GM12864 (cell line): Measurements from ENCODE around the gene HEPN1.

Experiments
- DNase-seq: peaks from one replicate; pipeline ENCODE4 v3.0.0-alpha.2; 2011; ENCODE audit warnings: low read depth
- H3K4me3 ChIP-seq: 2 replicates; pipeline ENCODE4 v1.5.1; 2011; ENCODE audit warnings: mild to moderate bottlenecking, low read depth, low read length, control low read depth
- TF ChIP-seq, protein P1 (sequence below): IDR thresholded peaks from 2 replicates; pipeline ENCODE4 v1.5.1; 2011; ENCODE audit warnings: low read depth, mild to moderate bottlenecking, moderate library complexity, low read length, control low read depth, inconsistent platforms; ENCODE audit errors: missing control alignments

The HEPN1 gene

GRCh38 chr11:124878759-124879492 lies 40.1 kb upstream of the HEPN1 start:
- no peak for DNase-seq
- no peak overlapping the region for H3K4me3 ChIP-seq
- TF ChIP-seq, protein P1, sequence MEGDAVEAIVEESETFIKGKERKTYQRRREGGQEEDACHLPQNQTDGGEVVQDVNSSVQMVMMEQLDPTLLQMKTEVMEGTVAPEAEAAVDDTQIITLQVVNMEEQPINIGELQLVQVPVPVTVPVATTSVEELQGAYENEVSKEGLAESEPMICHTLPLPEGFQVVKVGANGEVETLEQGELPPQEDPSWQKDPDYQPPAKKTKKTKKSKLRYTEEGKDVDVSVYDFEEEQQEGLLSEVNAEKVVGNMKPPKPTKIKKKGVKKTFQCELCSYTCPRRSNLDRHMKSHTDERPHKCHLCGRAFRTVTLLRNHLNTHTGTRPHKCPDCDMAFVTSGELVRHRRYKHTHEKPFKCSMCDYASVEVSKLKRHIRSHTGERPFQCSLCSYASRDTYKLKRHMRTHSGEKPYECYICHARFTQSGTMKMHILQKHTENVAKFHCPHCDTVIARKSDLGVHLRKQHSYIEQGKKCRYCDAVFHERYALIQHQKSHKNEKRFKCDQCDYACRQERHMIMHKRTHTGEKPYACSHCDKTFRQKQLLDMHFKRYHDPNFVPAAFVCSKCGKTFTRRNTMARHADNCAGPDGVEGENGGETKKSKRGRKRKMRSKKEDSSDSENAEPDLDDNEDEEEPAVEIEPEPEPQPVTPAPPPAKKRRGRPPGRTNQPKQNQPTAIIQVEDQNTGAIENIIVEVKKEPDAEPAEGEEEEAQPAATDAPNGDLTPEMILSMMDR = no peak

- DNase-seq = no peak
- no peak overlapping the region for H3K4me3 ChIP-seq
- TF ChIP-seq, protein P1 = no peak
These were observed 39.4 kb upstream of the HEPN1 start for GRCh38 chr11:124879493-124880289.

DNA sequence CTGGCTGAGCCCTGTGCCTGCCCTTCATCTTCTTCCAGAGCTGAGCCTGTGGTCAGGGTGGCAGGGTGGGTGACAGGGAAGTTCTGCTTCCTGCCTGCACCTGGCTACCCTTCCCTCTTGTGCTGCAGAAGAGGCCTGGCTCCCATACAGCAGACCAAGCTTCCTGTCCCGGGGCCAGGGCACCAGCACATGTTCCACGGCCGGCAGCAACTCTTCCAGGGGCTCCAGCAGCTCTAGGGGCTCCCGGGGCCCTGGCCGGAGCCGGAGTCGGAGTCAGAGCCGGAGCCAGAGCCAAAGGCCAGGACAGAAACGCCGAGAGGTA lies 38.8 kb upstream of the HEPN1 start:
- H3K4me3 ChIP-seq = no peak overlapping the region
- TF ChIP-seq, protein P1 = no peak
- no peak for DNase-seq

GRCh38 chr11:124880958-124881357 lies 38.1 kb upstream of the HEPN1 start:
- DNase-seq = no peak
- TF ChIP-seq, protein P1 = no peak
- H3K4me3 ChIP-seq = no peak overlapping the region

DNA sequence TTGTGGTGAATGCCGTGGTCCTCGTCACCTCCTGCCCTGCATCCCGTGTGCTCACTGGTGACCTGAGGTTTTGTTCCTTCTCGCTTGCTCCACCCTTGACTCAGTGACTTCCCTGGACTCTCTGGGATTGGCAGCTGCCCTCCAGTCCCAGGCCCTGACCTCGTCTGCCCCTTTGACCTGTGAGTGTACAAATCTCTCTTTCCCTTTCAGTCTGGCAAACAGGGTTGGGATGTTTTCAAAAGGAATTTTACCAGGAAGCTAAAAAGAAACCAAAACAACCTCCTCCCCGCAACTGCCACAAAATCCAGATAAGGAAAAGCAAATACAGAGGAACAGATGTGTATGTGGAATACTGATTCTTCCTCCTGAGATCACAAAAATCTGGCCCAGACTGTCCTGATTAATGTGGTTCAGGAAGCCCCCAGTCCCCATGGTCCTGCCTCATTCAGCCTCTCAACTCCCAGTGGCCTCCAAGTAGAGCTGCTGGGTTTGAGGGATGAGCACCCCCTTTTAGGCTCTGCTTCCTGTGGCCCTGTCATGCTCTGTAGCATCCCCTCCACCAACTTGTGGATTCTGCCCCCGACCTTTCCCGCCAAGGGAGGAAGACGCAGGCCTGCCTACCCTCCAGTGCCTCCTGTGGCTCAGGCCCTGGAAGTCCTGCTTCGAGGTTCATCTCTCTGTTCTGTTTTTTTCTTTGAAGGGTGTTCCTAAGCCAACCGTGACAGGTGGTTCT lies 36.5 kb upstream of the HEPN1 start:
- DNase-seq = no peak
- TF ChIP-seq, protein P1 = no peak
- H3K4me3 ChIP-seq = no peak overlapping the region

DNA sequence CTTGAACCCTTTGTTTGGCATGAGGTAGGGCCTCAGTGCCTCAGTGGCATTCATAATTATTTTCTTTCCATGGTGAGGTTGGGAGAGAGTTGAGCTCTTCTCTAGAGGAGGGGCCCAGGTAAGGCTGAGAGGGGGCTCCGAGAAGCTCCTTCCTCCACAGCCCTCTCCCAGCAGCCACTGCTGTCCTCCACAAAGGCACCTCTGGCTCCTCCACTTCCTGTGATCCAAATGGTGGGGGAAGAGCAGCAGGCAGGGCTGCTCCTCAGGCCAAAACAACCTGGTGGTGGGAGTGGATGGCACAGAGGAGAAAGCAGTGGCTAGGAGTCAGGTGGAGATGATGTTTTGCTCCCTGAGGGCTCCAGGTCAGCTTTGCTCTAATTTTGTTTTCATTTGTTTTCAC lies 34.7 kb upstream of the HEPN1 start:
- DNase-seq = no peak
- no peak overlapping the region for H3K4me3 ChIP-seq

More for the DNA sequence above, 34.7 kb upstream of the HEPN1 start:
- TF ChIP-seq, protein P1 = no peak
